Kidney epithelial cell (primary cell): ENCODE results near the gene KLRC4. TPM values are rescaled to one million over a fixed set of nuclear protein-coding genes. Genes with fewer than 3 reads are reported as not detected.
"Not testable (repeated sequence)": the region's sequence is repeated elsewhere in the genome, so short reads cannot be mapped to it uniquely, and the experiment has no call there.

Experiments
- DNase-seq: peaks from one replicate; pipeline ENCODE4 v3.0.0-alpha.2; 2010; ENCODE audit warnings: low read depth
- H3K27me3 ChIP-seq: 2 replicates; pipeline ENCODE4 v1.6.0; 2011; ENCODE audit warnings: low read length; ENCODE audit not compliant: control insufficient read depth, insufficient read depth
- H3K36me3 ChIP-seq: 2 replicates; pipeline ENCODE4 v1.5.1; 2011; ENCODE audit warnings: low read length; ENCODE audit not compliant: control insufficient read depth, insufficient read depth
- H3K4me3 ChIP-seq: 2 replicates; pipeline ENCODE4 v1.5.1; 2011; ENCODE audit warnings: low read depth, mild to moderate bottlenecking, control low read depth, low read length
- total RNA-seq: library from RNA; depleted of rRNA; stranded (reverse); fragments of >200 nt; gene quantifications from 2 replicates; pipeline ENCODE4 v1.2.3, GENCODE V29; 2015
- TF ChIP-seq, protein P1 (sequence below): IDR thresholded peaks from 2 replicates; pipeline ENCODE4 v1.5.1; 2011; ENCODE audit warnings: mild to moderate bottlenecking, moderate library complexity, low read length, control low read depth, inconsistent platforms; ENCODE audit not compliant: insufficient read depth, poor library complexity, severe bottlenecking

Gene KLRC4
- total RNA-seq, 1 donor from 2014 or later = not detected

DNA sequence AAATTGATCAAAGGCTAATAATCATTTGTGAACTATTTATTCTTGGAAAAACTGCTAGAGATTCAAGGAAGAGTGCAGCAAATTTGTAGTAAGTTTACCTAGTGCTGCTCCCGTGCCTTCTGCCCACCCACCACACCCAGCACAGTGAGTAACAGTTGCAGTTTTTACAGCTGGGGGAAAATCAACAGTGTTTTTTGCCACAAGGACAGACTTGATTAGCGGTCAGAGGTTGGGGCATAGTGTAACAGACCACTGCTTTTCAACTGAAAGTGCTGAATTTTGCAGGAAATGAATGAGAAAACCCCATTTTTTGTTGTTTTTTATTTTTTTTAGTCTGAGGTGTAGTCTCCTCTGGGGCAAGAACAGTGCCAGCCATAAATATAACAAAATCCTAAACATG is 12.3 kb downstream of the KLRC4 start:
- Histone ChIP-seq H3K27me3 (no peaks in the 10 kb centered on the region), H3K4me3 (no peak overlapping the region), H3K36me3 (no peaks in the 10 kb centered on the region)
- DNase-seq = no peak
- TF ChIP-seq, protein P1, sequence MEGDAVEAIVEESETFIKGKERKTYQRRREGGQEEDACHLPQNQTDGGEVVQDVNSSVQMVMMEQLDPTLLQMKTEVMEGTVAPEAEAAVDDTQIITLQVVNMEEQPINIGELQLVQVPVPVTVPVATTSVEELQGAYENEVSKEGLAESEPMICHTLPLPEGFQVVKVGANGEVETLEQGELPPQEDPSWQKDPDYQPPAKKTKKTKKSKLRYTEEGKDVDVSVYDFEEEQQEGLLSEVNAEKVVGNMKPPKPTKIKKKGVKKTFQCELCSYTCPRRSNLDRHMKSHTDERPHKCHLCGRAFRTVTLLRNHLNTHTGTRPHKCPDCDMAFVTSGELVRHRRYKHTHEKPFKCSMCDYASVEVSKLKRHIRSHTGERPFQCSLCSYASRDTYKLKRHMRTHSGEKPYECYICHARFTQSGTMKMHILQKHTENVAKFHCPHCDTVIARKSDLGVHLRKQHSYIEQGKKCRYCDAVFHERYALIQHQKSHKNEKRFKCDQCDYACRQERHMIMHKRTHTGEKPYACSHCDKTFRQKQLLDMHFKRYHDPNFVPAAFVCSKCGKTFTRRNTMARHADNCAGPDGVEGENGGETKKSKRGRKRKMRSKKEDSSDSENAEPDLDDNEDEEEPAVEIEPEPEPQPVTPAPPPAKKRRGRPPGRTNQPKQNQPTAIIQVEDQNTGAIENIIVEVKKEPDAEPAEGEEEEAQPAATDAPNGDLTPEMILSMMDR = no peak

- H3K36me3 ChIP-seq, H3K4me3 ChIP-seq, H3K27me3 ChIP-seq, DNase-seq: not testable (repeated sequence)
Measured at GRCh38 chr12:10396176-10396575, 13.4 kb downstream of the KLRC4 start.

- no peaks in the 10 kb centered on the region for H3K27me3 ChIP-seq
- no peak overlapping the region for H3K4me3 ChIP-seq
- no peaks in the 10 kb centered on the region for H3K36me3 ChIP-seq
- peak; percentile 69 for DNase-seq
- TF ChIP-seq, protein P1 = no peak
Measured at GRCh38 chr12:10395390-10395998, 14.1 kb downstream of the KLRC4 start.

- not testable (repeated sequence) for H3K36me3 ChIP-seq, H3K27me3 ChIP-seq, H3K4me3 ChIP-seq, DNase-seq
Measured at GRCh38 chr12:10394531-10395152, 14.9 kb downstream of the KLRC4 start.

GRCh38 chr12:10393291-10393690 is 16.3 kb downstream of the KLRC4 start:
- TF ChIP-seq, protein P1 = no peak
- Histone ChIP-seq H3K27me3 (no peaks in the 10 kb centered on the region), H3K4me3 (no peak overlapping the region), H3K36me3 (no peaks in the 10 kb centered on the region)
- no peak for DNase-seq

GRCh38 chr12:10392394-10392930 is 17.1 kb downstream of the KLRC4 start:
- Histone ChIP-seq H3K27me3 (no peaks in the 10 kb centered on the region), H3K4me3 (no peak overlapping the region), H3K36me3 (no peaks in the 10 kb centered on the region)
- DNase-seq = no peak
- TF ChIP-seq, protein P1 = no peak

- H3K4me3 ChIP-seq, DNase-seq, H3K27me3 ChIP-seq, H3K36me3 ChIP-seq: not testable (repeated sequence)
Measured at GRCh38 chr12:10390991-10391390, 18.6 kb downstream of the KLRC4 start.
